Thymus (tissue), 11 donors: Measurements from ENCODE around the gene LPP. TPM values are rescaled to one million over a fixed set of nuclear protein-coding genes. Genes with fewer than 3 reads are reported as not detected.

ENCODE experiments used
- DNase-seq, 9 donors: peaks; one replicate each; pipeline ENCODE4 v3.0.0-alpha.2; 2013; ENCODE audit warnings: low spot score in 9 of 9, low read depth in 6 of 9, missing footprints in 1 of 9
- H3K27ac ChIP-seq, 2 donors: one replicate each; pipeline ENCODE4 v1.5.1; 2013; ENCODE audit warnings: control low read depth in 1 of 2, low read depth in 1 of 2, low read length in 1 of 2, mild to moderate bottlenecking in 1 of 2, moderate library complexity in 1 of 2
- H3K27me3 ChIP-seq, 2 donors: one replicate each; pipeline ENCODE4 v1.5.1; 2013; ENCODE audit warnings: low read length in 1 of 2; ENCODE audit not compliant: control insufficient read depth in 2 of 2, insufficient read depth in 1 of 2
- H3K36me3 ChIP-seq, 2 donors: one replicate each; pipeline ENCODE4 v1.5.1; 2013; ENCODE audit warnings: low read length in 1 of 2, mild to moderate bottlenecking in 1 of 2, moderate library complexity in 1 of 2; ENCODE audit not compliant: control insufficient read depth in 2 of 2, insufficient read depth in 2 of 2
- H3K4me1 ChIP-seq, 2 donors: one replicate each; pipeline ENCODE4 v1.5.1; 2013; ENCODE audit warnings: low read length in 2 of 2; ENCODE audit not compliant: control insufficient read depth in 2 of 2, insufficient read depth in 2 of 2
- H3K4me3 ChIP-seq, 2 donors: one replicate each; pipeline ENCODE4 v1.5.1; 2013; ENCODE audit warnings: low read length in 2 of 2, control low read depth in 1 of 2, mild to moderate bottlenecking in 1 of 2
- H3K9me3 ChIP-seq, 2 donors: one replicate each; pipeline ENCODE4 v1.5.1; 2013; ENCODE audit warnings: low read length in 1 of 2, mild to moderate bottlenecking in 1 of 2; ENCODE audit not compliant: control insufficient read depth in 2 of 2, insufficient read depth in 1 of 2
- WGBS: extraction: QIAGEN DNeasy Blood & Tissue Kit; methylation state at CpG from one replicate; pipeline ENCODE4 v1.1.7; 2013; 5-methylcytosine and 5-hydroxymethylcytosine counted together
- polyA plus RNA-seq: library from polyadenylated mRNA; stranded (reverse); fragments of 200-250 nt; gene quantifications from one replicate; pipeline ENCODE4 v1.2.3, GENCODE V29; 2013
- total RNA-seq: library from RNA; stranded (reverse); fragments of 120-200 nt; gene quantifications from one replicate; pipeline ENCODE4 v1.2.4, GENCODE V29; 2013
- donor health status: healthy.

LPP gene
- total and polyA plus RNA-seq, 2 donors = 6.5 to 9.2 TPM

GRCh38 chr3:188470508-188471130, 316.7 kb downstream of the LPP start:
- Histone ChIP-seq H3K9me3 (no peaks in the 10 kb centered on the region), H3K4me1 (no peaks in the 10 kb centered on the region), H3K4me3 (no peak overlapping the region), H3K36me3 (no peaks in the 10 kb centered on the region), H3K27ac (no peak overlapping the region), H3K27me3 (no peaks in the 10 kb centered on the region)
- WGBS = 99% methylated on average over 4 of the region's 4 CpGs
- DNase-seq = no peak

GRCh38 chr3:188471723-188472122, 317.8 kb downstream of the LPP start:
- no peak overlapping the region for H3K27ac ChIP-seq
- no peak for DNase-seq
- H3K36me3 ChIP-seq = no peaks in the 10 kb centered on the region
- no peaks in the 10 kb centered on the region for H3K9me3 ChIP-seq
- H3K4me3 ChIP-seq = no peak overlapping the region
- H3K27me3 ChIP-seq = no peaks in the 10 kb centered on the region
- H3K4me1 ChIP-seq = no peaks in the 10 kb centered on the region

GRCh38 chr3:188472336-188472735, 318.4 kb downstream of the LPP start:
- Histone ChIP-seq H3K4me1 (no peaks in the 10 kb centered on the region), H3K27ac (no peak overlapping the region), H3K36me3 (no peaks in the 10 kb centered on the region), H3K4me3 (no peak overlapping the region), H3K9me3 (no peaks in the 10 kb centered on the region), H3K27me3 (no peaks in the 10 kb centered on the region)
- WGBS = 96% methylated on average over 1 of the region's 1 CpG
- DNase-seq = no peak

GRCh38 chr3:188473045-188473444, 319.1 kb downstream of the LPP start:
- no peak for DNase-seq
- Histone ChIP-seq H3K4me3 (no peak overlapping the region), H3K36me3 (no peaks in the 10 kb centered on the region), H3K27ac (no peak overlapping the region), H3K9me3 (no peaks in the 10 kb centered on the region), H3K27me3 (no peaks in the 10 kb centered on the region), H3K4me1 (no peaks in the 10 kb centered on the region)
- WGBS = 98% methylated on average over 2 of the region's 2 CpGs

- Histone ChIP-seq H3K4me3 (no peak overlapping the region), H3K36me3 (no peaks in the 10 kb centered on the region), H3K9me3 (no peaks in the 10 kb centered on the region), H3K27ac (no peak overlapping the region), H3K27me3 (no peaks in the 10 kb centered on the region), H3K4me1 (no peaks in the 10 kb centered on the region)
- 97% methylated on average over 2 of the region's 2 CpGs for WGBS
- no peak for DNase-seq
These were observed 319.8 kb downstream of the LPP start for GRCh38 chr3:188473591-188474288.

- H3K27me3 ChIP-seq = no peaks in the 10 kb centered on the region
- no peaks in the 10 kb centered on the region for H3K36me3 ChIP-seq
- H3K9me3 ChIP-seq = no peaks in the 10 kb centered on the region
- H3K27ac ChIP-seq = no peak overlapping the region
- WGBS = 95% methylated on average over 4 of the region's 4 CpGs
- H3K4me1 ChIP-seq = no peaks in the 10 kb centered on the region
- no peak overlapping the region for H3K4me3 ChIP-seq
- no peak for DNase-seq
These were observed 323.0 kb downstream of the LPP start for GRCh38 chr3:188476935-188477334.

GRCh38 chr3:188480011-188480410, 326.1 kb downstream of the LPP start:
- Histone ChIP-seq H3K27ac (no peak overlapping the region), H3K36me3 (peaks cover 0 to 5% of the 10 kb centered on the region in 2 donors), H3K27me3 (no peaks in the 10 kb centered on the region), H3K9me3 (no peaks in the 10 kb centered on the region), H3K4me3 (no peak overlapping the region), H3K4me1 (no peaks in the 10 kb centered on the region)
- WGBS = 98% methylated on average over 4 of the region's 4 CpGs
- no peak for DNase-seq

- Histone ChIP-seq H3K4me1 (no peaks in the 10 kb centered on the region), H3K4me3 (no peak overlapping the region), H3K9me3 (no peaks in the 10 kb centered on the region), H3K27me3 (no peaks in the 10 kb centered on the region), H3K36me3 (peaks cover 0 to 7% of the 10 kb centered on the region in 2 donors), H3K27ac (no peak overlapping the region)
- 72% methylated on average over 4 of the region's 4 CpGs for WGBS
- no peak for DNase-seq
These were observed 329.0 kb downstream of the LPP start for GRCh38 chr3:188482929-188483328.

GRCh38 chr3:188486126-188486525, 332.2 kb downstream of the LPP start:
- H3K9me3 ChIP-seq = no peaks in the 10 kb centered on the region
- H3K36me3 ChIP-seq = peaks cover 3 to 7% of the 10 kb centered on the region in 2 donors
- H3K4me1 ChIP-seq = no peaks in the 10 kb centered on the region
- no peak overlapping the region for H3K27ac ChIP-seq
- WGBS = 98% methylated on average over 5 of the region's 5 CpGs
- no peaks in the 10 kb centered on the region for H3K27me3 ChIP-seq
- DNase-seq = no peak
- H3K4me3 ChIP-seq = no peak overlapping the region
